GM21390 (cell line): Measurements from ENCODE around the gene HS6ST2.

ENCODE experiments used
- ATAC-seq: cut with Tn5 transposase; IDR thresholded peaks from one replicate; pipeline ENCODE4 v1.9.1; 2021; ENCODE audit not compliant: unreplicated experiment

Gene HS6ST2

DNA sequence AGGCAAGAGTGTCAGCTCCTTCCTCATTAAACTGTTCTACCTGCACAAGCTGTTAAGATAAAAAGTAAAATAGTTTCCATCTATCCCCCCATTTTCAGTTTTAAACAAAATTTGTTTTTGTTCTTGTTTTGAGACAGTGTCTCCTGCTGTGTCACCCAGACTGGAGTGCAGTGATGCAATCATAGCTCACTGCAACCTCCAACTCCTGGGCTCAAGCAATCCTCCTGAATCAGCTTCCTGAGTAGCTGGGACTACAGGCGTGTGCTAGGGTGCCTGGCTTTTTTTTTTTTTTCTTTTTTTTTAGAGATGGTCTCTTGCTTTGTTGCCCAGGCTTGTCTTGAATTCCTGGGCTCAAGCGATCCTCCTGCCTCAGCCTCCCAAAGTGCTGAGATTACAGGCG is 105.4 kb downstream of the HS6ST2 start:
- no peak for ATAC-seq

DNA sequence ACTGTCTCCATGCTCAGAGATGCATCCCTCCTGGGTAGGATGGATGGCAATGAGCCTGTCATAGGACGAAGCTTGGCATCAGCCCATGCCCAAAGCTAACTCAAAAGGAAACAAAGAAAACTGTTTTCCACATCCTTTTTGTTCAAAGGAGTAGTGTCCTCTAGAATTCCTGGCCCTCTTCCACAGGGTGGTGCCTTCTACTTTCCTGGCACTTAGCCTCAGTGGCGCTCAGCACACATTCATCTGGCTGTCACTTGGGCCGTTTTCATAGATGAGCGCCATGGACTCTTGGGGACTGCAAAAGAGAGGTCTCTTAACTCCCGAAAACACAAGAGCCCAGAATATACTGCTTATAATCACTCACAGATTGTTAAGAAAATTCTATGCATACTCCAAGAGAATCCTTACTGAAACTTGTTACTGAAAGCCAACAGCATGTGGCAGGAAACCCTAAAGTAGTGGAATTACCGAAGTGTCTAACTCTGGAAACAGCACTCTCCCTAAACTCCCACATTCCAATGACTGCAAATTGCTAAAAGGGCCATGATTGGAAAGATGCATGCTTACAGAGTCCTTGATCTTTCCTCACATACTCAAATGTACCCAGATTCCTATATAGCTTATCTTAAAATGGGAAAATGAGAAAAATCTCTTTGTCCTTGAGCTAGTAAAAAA is 110.0 kb downstream of the HS6ST2 start:
- no peak for ATAC-seq

- no peak for ATAC-seq
These were observed 115.1 kb downstream of the HS6ST2 start for GRCh38 chrX:132843363-132843762.

- no peak for ATAC-seq
These were observed 115.8 kb downstream of the HS6ST2 start for GRCh38 chrX:132842460-132843238.

- ATAC-seq = no peak
These were observed 120.5 kb downstream of the HS6ST2 start for GRCh38 chrX:132837967-132838366.

DNA sequence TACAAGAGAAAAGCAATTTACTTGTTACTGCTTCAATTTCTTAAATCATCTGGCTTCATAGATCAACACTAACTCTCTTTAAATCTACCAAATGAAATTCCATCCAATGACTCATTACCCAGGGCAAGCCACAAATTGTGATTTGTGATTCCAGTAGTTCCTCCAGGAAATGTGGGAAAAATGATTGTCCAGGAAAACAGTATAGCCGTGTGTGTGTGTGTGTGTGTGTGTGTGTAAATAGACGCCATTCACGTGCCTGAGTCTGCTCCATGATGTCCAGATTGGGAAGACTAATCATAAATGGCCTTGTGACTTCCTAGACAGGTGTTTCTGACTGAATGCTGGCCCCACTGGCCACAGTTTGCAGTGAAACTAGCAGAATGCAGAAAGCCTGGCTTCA is 121.3 kb downstream of the HS6ST2 start:
- ATAC-seq = no peak

- ATAC-seq = no peak
These were observed 122.0 kb downstream of the HS6ST2 start for GRCh38 chrX:132836471-132836870.

DNA sequence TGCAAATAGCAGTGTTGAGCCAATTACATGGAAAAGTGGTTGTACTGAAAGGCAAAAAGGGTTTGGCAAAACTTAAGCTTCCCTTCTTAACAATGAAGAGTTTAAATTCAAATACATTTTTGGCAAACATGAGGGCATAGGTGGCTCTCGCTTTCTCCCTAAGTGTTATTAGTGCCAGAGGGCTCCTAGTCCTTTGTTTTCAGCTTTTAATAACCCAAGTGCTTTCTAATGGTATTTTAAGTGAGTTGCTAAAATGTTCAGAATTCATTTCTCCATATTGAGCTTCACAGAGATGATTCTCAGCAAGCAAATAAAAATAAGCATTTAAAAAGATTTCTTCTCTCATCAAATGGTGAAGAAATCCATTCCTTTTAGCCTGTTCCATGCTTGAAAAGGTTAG is 123.7 kb downstream of the HS6ST2 start:
- ATAC-seq = no peak

GRCh38 chrX:132834109-132834508 is 124.3 kb downstream of the HS6ST2 start:
- ATAC-seq = no peak

DNA sequence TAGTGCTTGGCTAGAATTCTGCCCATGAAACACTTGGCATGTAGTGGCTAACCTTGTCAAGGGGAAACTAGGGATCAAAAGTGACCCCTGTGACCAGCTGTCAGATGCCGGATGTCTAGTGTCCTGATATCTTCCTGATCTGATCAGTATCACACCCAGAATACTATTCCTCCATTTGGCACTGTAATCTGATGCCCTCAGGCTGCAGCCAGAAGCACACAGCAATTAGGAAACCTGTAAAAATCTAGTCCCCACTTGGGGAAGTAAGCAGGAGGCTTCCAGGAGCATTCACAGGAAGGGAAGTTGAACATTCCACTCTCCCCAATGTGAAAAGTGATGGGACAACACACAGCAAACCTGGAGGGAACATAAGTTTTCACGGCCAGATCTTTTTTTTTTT is 125.1 kb downstream of the HS6ST2 start:
- ATAC-seq = no peak

DNA sequence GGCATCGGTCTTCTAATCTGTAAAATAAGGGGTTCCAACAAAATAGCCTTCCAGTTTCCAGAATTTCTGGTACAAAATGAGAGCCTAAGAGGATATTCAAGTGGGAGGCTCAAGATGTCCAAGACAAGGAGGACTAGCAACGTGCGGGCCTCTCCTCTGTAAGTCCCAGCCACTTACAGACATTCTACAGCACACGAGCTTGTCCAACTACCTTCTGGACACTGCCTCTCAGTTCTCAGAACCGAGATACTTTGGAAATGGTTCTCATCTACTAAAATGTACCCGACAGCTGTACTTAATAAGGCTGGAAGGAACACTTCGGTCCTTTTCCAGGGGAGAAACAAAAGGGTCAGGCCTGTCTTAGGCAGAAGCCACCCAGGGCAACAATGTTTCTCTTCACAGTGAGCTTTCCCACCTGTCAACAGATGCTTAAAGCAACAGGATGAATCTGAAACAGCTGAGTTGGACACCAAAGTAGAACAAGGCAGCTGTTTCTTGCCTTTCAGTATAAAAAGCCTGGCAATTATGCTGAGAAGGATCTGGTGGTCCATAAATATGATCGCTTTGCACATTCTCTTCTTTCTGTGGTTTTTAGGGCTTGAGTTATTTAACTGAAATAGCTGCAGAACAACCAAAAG is 127.0 kb downstream of the HS6ST2 start:
- no peak for ATAC-seq

GRCh38 chrX:132822634-132823012 is 135.8 kb downstream of the HS6ST2 start:
- no peak for ATAC-seq

DNA sequence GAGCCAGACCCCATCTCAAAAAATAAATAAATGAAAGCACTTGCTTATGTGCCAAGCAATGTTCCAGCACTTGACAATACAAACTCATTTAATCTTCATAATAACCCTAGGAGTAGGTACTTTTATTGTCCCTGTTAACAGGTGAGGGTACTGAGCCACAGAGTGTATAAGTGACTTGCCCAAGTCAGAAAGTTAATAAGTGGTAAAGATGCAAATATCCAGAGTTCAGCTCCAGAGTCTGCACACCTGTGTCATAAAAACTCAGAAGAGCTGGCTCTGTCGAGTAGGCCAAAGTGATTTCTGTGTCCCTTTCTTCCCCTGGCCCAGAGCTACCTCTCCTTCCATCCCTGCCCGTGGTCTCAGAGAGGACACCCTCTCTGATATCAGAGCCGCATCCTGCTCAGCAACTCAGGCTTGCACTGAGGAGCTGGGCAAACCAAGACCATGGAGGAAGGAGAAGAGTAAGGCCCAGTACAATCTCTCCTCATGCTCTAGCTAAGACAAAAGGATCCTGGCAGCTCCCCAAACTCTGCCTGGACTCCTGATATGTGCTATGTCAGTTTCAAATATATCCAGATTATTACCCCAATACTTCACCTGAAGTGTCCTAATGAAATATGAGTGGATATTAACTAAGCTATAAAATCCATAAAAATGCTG is 136.3 kb downstream of the HS6ST2 start:
- ATAC-seq = no peak

GRCh38 chrX:132820675-132821074 is 137.8 kb downstream of the HS6ST2 start:
- ATAC-seq = no peak

- no peak for ATAC-seq
These were observed 138.6 kb downstream of the HS6ST2 start for GRCh38 chrX:132819711-132820264.

DNA sequence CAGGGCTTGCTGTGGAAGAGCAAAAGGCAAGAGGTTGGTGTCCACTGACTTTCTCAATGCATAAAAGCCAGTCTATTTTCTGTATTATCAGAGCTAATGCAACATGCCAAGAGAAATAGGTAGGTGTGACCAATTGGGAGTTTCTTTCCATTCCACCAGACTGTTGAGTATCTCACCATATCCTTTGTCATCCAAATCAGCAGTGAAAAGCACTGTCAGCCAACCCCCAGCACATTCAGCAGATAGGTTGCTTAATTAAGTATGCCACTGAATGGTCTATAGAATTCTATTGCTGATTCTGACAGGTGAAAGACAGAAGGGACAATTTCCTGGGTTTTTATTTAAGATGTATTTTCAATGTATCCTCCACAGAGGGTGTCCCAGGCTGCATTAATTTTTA is 139.8 kb downstream of the HS6ST2 start:
- no peak for ATAC-seq

DNA sequence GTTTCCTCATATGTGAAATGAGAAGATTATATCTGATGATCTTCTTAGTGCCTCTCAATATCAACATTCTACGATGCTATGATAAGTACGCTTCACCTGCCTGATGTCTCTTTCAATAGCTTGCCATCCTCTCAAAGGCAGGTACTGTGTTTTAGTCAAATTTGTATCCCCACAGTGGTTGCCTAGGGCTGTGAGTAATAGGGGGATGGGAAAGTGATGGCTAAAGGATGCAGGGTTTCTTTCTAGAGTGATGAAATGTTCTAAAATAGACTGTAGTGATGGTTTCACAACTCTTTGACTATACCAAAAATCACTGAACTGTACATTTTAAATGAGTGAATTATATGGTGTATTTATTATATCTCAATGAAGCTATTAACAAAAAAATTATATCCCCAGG is 142.8 kb downstream of the HS6ST2 start:
- no peak for ATAC-seq

DNA sequence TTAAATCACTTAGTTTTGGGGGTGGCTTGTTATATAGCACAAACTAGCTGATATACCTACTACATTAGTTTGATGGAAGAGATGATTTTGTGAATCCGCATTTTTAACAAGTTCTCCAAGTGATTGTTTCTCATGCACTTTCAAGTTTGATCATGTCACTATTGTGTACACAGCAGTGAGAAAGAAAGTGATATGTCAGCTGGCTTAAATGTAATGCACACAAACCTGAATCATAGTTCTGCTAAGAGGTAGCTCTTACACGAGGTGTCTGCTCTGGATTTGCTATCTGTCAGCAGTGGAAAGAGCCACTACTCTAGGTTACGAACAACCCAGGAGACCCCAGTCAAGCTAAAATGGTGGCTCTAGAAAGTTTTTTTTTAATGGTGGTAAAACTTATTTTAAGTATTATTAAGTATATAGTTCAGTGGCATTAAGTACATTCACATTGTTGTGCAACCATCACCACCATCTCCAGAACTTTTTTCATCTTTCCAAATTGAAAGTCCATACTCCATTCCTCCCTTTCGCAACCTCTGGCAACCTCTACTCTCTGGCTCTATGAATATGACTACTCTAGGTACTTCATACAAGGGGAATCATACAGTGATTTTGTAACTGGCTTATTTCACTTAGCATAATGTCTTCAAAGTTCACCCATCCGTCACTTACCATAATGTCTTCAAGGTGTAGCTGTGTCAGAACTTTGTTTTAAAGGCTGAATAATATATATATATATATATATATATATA is 147.3 kb downstream of the HS6ST2 start:
- no peak for ATAC-seq

GRCh38 chrX:132810488-132810887 is 147.9 kb downstream of the HS6ST2 start:
- no peak for ATAC-seq

- no peak for ATAC-seq
These were observed 148.8 kb downstream of the HS6ST2 start for GRCh38 chrX:132809581-132809980.
